MM.1S (cell line): ENCODE results near the gene MED27.

Experiments used
- CTCF ChIP-seq: fragments of 300-600 bp; sonication (generic); IDR thresholded peaks from 2 replicates; pipeline ENCODE4 v1.5.1; 2016; ENCODE audit warnings: antibody characterized with exemption, low read length, mixed read lengths
- EZH2 ChIP-seq: fragments of 300-600 bp; sonication (generic); optimal IDR thresholded peaks from 2 replicates; pipeline ENCODE3; 2017; ENCODE audit warnings: low read depth, mild to moderate bottlenecking, antibody characterized with exemption, low read length, mixed read lengths
- EZH2phosphoT487 ChIP-seq: fragments of 300-600 bp; sonication (generic); IDR thresholded peaks from 2 replicates; pipeline ENCODE4 v1.6.1; 2018; ENCODE audit warnings: antibody characterized with exemption, low read length

- TF ChIP-seq EZH2 = no peak
- no peak for TF ChIP-seq CTCF
- no peak for TF ChIP-seq EZH2phosphoT487
Observed at GRCh38 chr9:131971482-131972074, 108.1 kb downstream of the MED27 start.
